ENCODE data around the gene CSAD. TPM values are rescaled to one million over a fixed set of nuclear protein-coding genes. Genes with fewer than 3 reads are reported as not detected.

CSAD gene
- total RNA-seq, 1 experiment from 2014 or later = 1.7 TPM

Small RNA genes within 50 kb of the gene (small RNA-seq; reads per million reads assigned to genes)
- gene HIGD1AP1 (0 to 0.10 reads per million in 2 experiments), gene RNU6-333P (0 reads per million in 2 experiments)

Other genes with a start within 250 kb of the CSAD start
- 1.0 and 1.6 TPM in 2 replicates for gene KRT18, start 231.8 kb downstream of the CSAD start, total RNA-seq (2014; rRNA removed; shearing (Covaris generic))
- 995 and 1,087 TPM in 2 replicates for gene EIF4B, start 174.5 kb downstream of the CSAD start, total RNA-seq (2014; rRNA removed; shearing (Covaris generic))
- gene TNS2, start 130.9 kb downstream of the CSAD start, total RNA-seq (2014; rRNA removed; shearing (Covaris generic)) = 13.9 and 15.9 TPM in 2 replicates
- gene SPRYD3, start 101.5 kb downstream of the CSAD start, total RNA-seq (2014; rRNA removed; shearing (Covaris generic)) = 31.8 and 32.4 TPM in 2 replicates
- 1.7 and 1.9 TPM in 2 replicates for gene IGFBP6, start 83.3 kb downstream of the CSAD start, total RNA-seq (2014; rRNA removed; shearing (Covaris generic))
- gene SOAT2, start 77.4 kb downstream of the CSAD start, total RNA-seq (2014; rRNA removed; shearing (Covaris generic)) = not detected in 2 replicates
- 11.7 and 16.6 TPM in 2 replicates for gene ZNF740, start 203 bp downstream of the CSAD start, total RNA-seq (2014; rRNA removed; shearing (Covaris generic))
- gene ITGB7, start 26.3 kb upstream of the CSAD start, total RNA-seq (2014; rRNA removed; shearing (Covaris generic)) = 18.8 and 29.2 TPM in 2 replicates
- 5.6 and 7.0 TPM in 2 replicates for gene RARG, start 51.3 kb upstream of the CSAD start, total RNA-seq (2014; rRNA removed; shearing (Covaris generic))
- 8.3 and 9.2 TPM in 2 replicates for gene ESPL1, start 87.4 kb upstream of the CSAD start, total RNA-seq (2014; rRNA removed; shearing (Covaris generic))
- 531 and 559 TPM in 2 replicates for gene PFDN5, start 114.6 kb upstream of the CSAD start, total RNA-seq (2014; rRNA removed; shearing (Covaris generic))
- 59.4 and 61.3 TPM in 2 replicates for gene MYG1, start 118.8 kb upstream of the CSAD start, total RNA-seq (2014; rRNA removed; shearing (Covaris generic))
- gene AAAS, start 140.7 kb upstream of the CSAD start, total RNA-seq (2014; rRNA removed; shearing (Covaris generic)) = 72.2 and 73.3 TPM in 2 replicates
- not detected in 2 replicates for gene SP7, start 155.4 kb upstream of the CSAD start, total RNA-seq (2014; rRNA removed; shearing (Covaris generic))
- 38.9 and 40.5 TPM in 2 replicates for gene SP1, start 199.3 kb upstream of the CSAD start, total RNA-seq (2014; rRNA removed; shearing (Covaris generic))
- gene AMHR2, start 242.9 kb upstream of the CSAD start, total RNA-seq (2014; rRNA removed; shearing (Covaris generic)) = 0.13 TPM in 1 of 2 replicates, not detected in the other

All from SK-MEL-5 (cell line).